Body of pancreas (tissue), 4 donors: Measurements from ENCODE around the gene OR52A1. TPM values are rescaled to one million over a fixed set of nuclear protein-coding genes. Genes with fewer than 3 reads are reported as not detected.

Experiments used
- ATAC-seq: fragments of 150-250 bp; one replicate; pipeline ENCODE4 v1.9.1; 2016
- DNase-seq, 4 donors: peaks; one replicate each; pipeline ENCODE4 v3.0.0-alpha.2; 2019
- H3K27ac ChIP-seq, 4 donors: fragments of 200-600 bp; sonication (generic); 1 replicate in 3 of 4; 2 replicates in 1 of 4; pipeline versions ENCODE4 v1.5.1 to v1.6.1; 2016 to 2019; ENCODE audit warnings: mild to moderate bottlenecking in 1 of 4, mixed read lengths in 1 of 4, moderate library complexity in 1 of 4
- H3K27me3 ChIP-seq, 2 donors: fragments of 200-600 bp; sonication (generic); one replicate each; pipeline ENCODE4 v1.6.0; 2016; ENCODE audit warnings: mild to moderate bottlenecking in 1 of 2
- H3K36me3 ChIP-seq, 2 donors: fragments of 200-600 bp; sonication (generic); replicated peaks in 1 of 2; 2 replicates each; pipeline ENCODE4 v1.5.1; 2016; ENCODE audit warnings: low read depth in 2 of 2; ENCODE audit not compliant: insufficient read depth in 1 of 2
- H3K4me1 ChIP-seq: fragments of 200-600 bp; sonication (generic); one replicate; pipeline ENCODE4 v1.6.0; 2016
- H3K4me3 ChIP-seq, 2 donors: fragments of 200-600 bp; sonication (generic); 1 replicate in 1 of 2; 2 replicates in 1 of 2; pipeline ENCODE4 v1.5.1; 2016 to 2019
- H3K9me3 ChIP-seq, 3 donors: fragments of 200-600 bp; sonication (generic); 1 replicate in 2 of 3; 2 replicates in 1 of 3; pipeline ENCODE4 v1.5.1; 2016
- CTCF ChIP-seq, 7 experiments: fragments of 450-650 bp in 4 of 7; fragments of 200-600 bp in 3 of 7; sonication (generic) in 3 of 7; IDR thresholded peaks; one replicate each; pipeline ENCODE4 v1.5.1; 2016 to 2019; ENCODE audit warnings: antibody characterized with exemption in 7 of 7
- POLR2A ChIP-seq, 3 donors: fragments of 450-650 bp; IDR thresholded peaks; one replicate each; pipeline ENCODE4 v1.6.1; 2016; ENCODE audit warnings: antibody characterized with exemption in 3 of 3, mild to moderate bottlenecking in 2 of 3
- WGBS, 2 donors: methylation state at CpG; one replicate each; pipeline ENCODE4 v1.1.5; 2017; 5-methylcytosine and 5-hydroxymethylcytosine counted together
- intact Hi-C: fragments of 100-400 bp; cut with DNase I; formaldehyde crosslinking; loops from one replicate; pipeline ENCODE4 v1.15.1; 2023
- total RNA-seq, 2 donors: library from RNA; depleted of rRNA; stranded (reverse); fragments of >200 nt; gene quantifications; one replicate each; pipeline ENCODE4 v1.1.0, GENCODE V29; 2016

Gene OR52A1
- total RNA-seq, 2 donors from 2014 or later: not detected

GRCh38 chr11:5103066-5103465 is 51.5 kb downstream of the OR52A1 start:
- no peak for ATAC-seq
- Histone ChIP-seq H3K4me1 (no peaks in the 10 kb centered on the region), H3K27ac (no peak overlapping the region), H3K27me3 (no peaks in the 10 kb centered on the region), H3K36me3 (no peaks in the 10 kb centered on the region), H3K9me3 (no peaks in the 10 kb centered on the region), H3K4me3 (no peak overlapping the region)
- intact Hi-C loops: no loop called here
- TF ChIP-seq CTCF (IDR thresholded peaks at IDR 0.05) (no peak), POLR2A (IDR thresholded peaks at IDR 0.05) (no peak)
- DNase-seq: no peak

GRCh38 chr11:5102246-5102645 is 52.3 kb downstream of the OR52A1 start:
- WGBS, 2 donors: 50 to 51% methylated on average over 2 of the region's 2 CpGs
- intact Hi-C loops: no loop called here
- ATAC-seq: no peak

GRCh38 chr11:5096011-5096410 is 58.5 kb downstream of the OR52A1 start:
- Histone ChIP-seq H3K4me3 (no peak overlapping the region), H3K27me3 (no peaks in the 10 kb centered on the region), H3K9me3 (no peaks in the 10 kb centered on the region), H3K36me3 (no peaks in the 10 kb centered on the region), H3K4me1 (no peaks in the 10 kb centered on the region), H3K27ac (no peak overlapping the region)
- ATAC-seq: no peak
- intact Hi-C loops: no loop called here
- TF ChIP-seq POLR2A (IDR thresholded peaks at IDR 0.05) (no peak), CTCF (IDR thresholded peaks at IDR 0.05) (no peak)
- no peak for DNase-seq
- WGBS, 2 donors: 59 to 66% methylated on average over 2 of the region's 2 CpGs

More at GRCh38 chr11:5102246-5102645, 52.3 kb downstream of the OR52A1 start:
- no peaks in the 10 kb centered on the region for H3K9me3 ChIP-seq
- no peaks in the 10 kb centered on the region for H3K4me1 ChIP-seq
- TF ChIP-seq POLR2A (IDR thresholded peaks at IDR 0.05) (no peak), CTCF (IDR thresholded peaks at IDR 0.05) (no peak)
- no peaks in the 10 kb centered on the region for H3K36me3 ChIP-seq
- DNase-seq: no peak
- H3K4me3 ChIP-seq: no peak overlapping the region
- H3K27ac ChIP-seq: no peak overlapping the region
- no peaks in the 10 kb centered on the region for H3K27me3 ChIP-seq

Other genes starting within 250 kb of the OR52A1 start
- not detected for gene OR51G2, start 235.4 kb downstream of the OR52A1 start, total RNA-seq
- gene OR51G1, start 230.4 kb downstream of the OR52A1 start, total RNA-seq: not detected
- not detected for gene OR51A4, start 207.2 kb downstream of the OR52A1 start, total RNA-seq
- gene OR51A2, start 199.0 kb downstream of the OR52A1 start, total RNA-seq: not detected
- gene OR51L1, start 159.9 kb downstream of the OR52A1 start, total RNA-seq: not detected
- not detected for gene OR52J3, start 108.2 kb downstream of the OR52A1 start, total RNA-seq
- not detected for gene OR52E2, start 95.1 kb downstream of the OR52A1 start, total RNA-seq
- gene OR52E1, start 85.2 kb downstream of the OR52A1 start, total RNA-seq: not detected
- not detected for gene OR52A5, start 16.4 kb downstream of the OR52A1 start, total RNA-seq
- gene OR51V1, start 45.9 kb upstream of the OR52A1 start, total RNA-seq: not detected
- 10 to 100 TPM in 1 of 2 donors, not detected in 1; 13.0 TPM for gene HBB, start 72.3 kb upstream of the OR52A1 start, total RNA-seq
- not detected for gene HBD, start 79.7 kb upstream of the OR52A1 start, total RNA-seq
- not detected for gene HBG1, start 95.1 kb upstream of the OR52A1 start, total RNA-seq
- not detected for gene HBG2, start 100.0 kb upstream of the OR52A1 start, total RNA-seq
- gene HBE1, start 115.2 kb upstream of the OR52A1 start, total RNA-seq: not detected
- under 1 TPM; 0.52 to 0.66 TPM for gene OR51B4, start 147.2 kb upstream of the OR52A1 start, total RNA-seq
- gene OR51B2, start 169.5 kb upstream of the OR52A1 start, total RNA-seq: under 1 TPM in 1 of 2 donors, not detected in 1; 0.78 TPM
- not detected for gene OR51B5, start 188.8 kb upstream of the OR52A1 start, total RNA-seq
- gene OR51B6, start 196.8 kb upstream of the OR52A1 start, total RNA-seq: not detected
- gene OR51M1, start 229.1 kb upstream of the OR52A1 start, total RNA-seq: not detected